GM23338 (cell line): Measurements from ENCODE around the gene IARS2. TPM values are rescaled to one million over a fixed set of nuclear protein-coding genes. Genes with fewer than 3 reads are reported as not detected.
A peak's percentile ranks its signal among the peaks of the same experiment; 100 is the strongest.

Experiments used
- ATAC-seq: fragments of 200-7000 bp; cut with Tn5 transposase; 3 replicates; pipeline ENCODE4 v1.9.1; 2020
- DNase-seq: peaks from one replicate; pipeline ENCODE4 v3.0.0-alpha.2; 2015; ENCODE audit warnings: low spot score
- H2AFZ ChIP-seq: fragments of 200-600 bp; sonication (generic); 2 replicates; pipeline ENCODE4 v1.8.0; 2016; ENCODE audit warnings: antibody characterized with exemption, mild to moderate bottlenecking, moderate library complexity
- H3F3A ChIP-seq: fragments of 200-600 bp; sonication (generic); replicated peaks from 2 replicates; pipeline ENCODE4 v1.8.0; 2017; ENCODE audit warnings: antibody characterized with exemption, mixed run types, low read depth
- H3K27ac ChIP-seq: fragments of 200-600 bp; sonication (generic); 2 replicates; pipeline ENCODE4 v1.6.1; 2016; ENCODE audit warnings: low read depth
- H3K27me3 ChIP-seq: fragments of 200-600 bp; sonication (generic); 2 replicates; pipeline ENCODE4 v1.8.0; 2016; ENCODE audit warnings: mild to moderate bottlenecking, mixed run types, moderate library complexity; ENCODE audit not compliant: insufficient read depth
- H3K36me3 ChIP-seq: fragments of 200-600 bp; sonication (generic); 2 replicates; pipeline ENCODE4 v1.8.0; 2016; ENCODE audit warnings: mild to moderate bottlenecking; ENCODE audit not compliant: insufficient read depth
- H3K4me1 ChIP-seq: fragments of 200-600 bp; sonication (generic); 2 replicates; pipeline ENCODE4 v1.8.0; 2016; ENCODE audit warnings: mild to moderate bottlenecking, moderate library complexity; ENCODE audit not compliant: insufficient read depth
- H3K4me2 ChIP-seq: fragments of 200-600 bp; sonication (generic); 2 replicates; pipeline ENCODE4 v1.7.1; 2017; ENCODE audit warnings: mixed run types
- H3K4me3 ChIP-seq: fragments of 200-600 bp; sonication (generic); 2 replicates; pipeline ENCODE4 v1.6.1; 2016; ENCODE audit warnings: mixed run types
- H3K79me2 ChIP-seq: fragments of 200-600 bp; sonication (generic); replicated peaks from 2 replicates; pipeline ENCODE4 v1.8.0; 2017; ENCODE audit warnings: mild to moderate bottlenecking; ENCODE audit not compliant: insufficient read depth
- H3K9me2 ChIP-seq: fragments of 200-600 bp; sonication (generic); 2 replicates; pipeline ENCODE4 v1.8.0; 2017; ENCODE audit not compliant: insufficient read depth
- H4K20me1 ChIP-seq: fragments of 200-600 bp; sonication (generic); replicated peaks from 2 replicates; pipeline ENCODE4 v1.8.0; 2017; ENCODE audit warnings: mild to moderate bottlenecking; ENCODE audit not compliant: insufficient read depth
- H3K27ac Mint-ChIP-seq: 2 replicates; pipeline ENCODE4 v1.8.0; 2020; ENCODE audit warnings: inconsistent platforms, mild to moderate bottlenecking, moderate library complexity, mixed read lengths
- H3K27me3 Mint-ChIP-seq: 3 replicates; pipeline ENCODE4 v1.8.0; 2022; ENCODE audit warnings: low read depth, mild to moderate bottlenecking, moderate library complexity, mixed read lengths, inconsistent platforms; ENCODE audit not compliant: insufficient read depth, poor library complexity
- H3K36me3 Mint-ChIP-seq: 3 replicates; pipeline ENCODE4 v1.8.0; 2021; ENCODE audit warnings: low read depth, mild to moderate bottlenecking, inconsistent platforms, moderate library complexity, mixed read lengths
- H3K4me1 Mint-ChIP-seq: 3 replicates; pipeline ENCODE4 v1.8.0; 2020; ENCODE audit warnings: mild to moderate bottlenecking, inconsistent platforms, mixed read lengths
- H3K4me3 Mint-ChIP-seq: 3 replicates; pipeline ENCODE4 v1.8.0; 2021; ENCODE audit warnings: moderate library complexity, mild to moderate bottlenecking, inconsistent platforms, mixed read lengths
- H3K9me3 Mint-ChIP-seq: 3 replicates; pipeline ENCODE4 v1.8.0; 2020; ENCODE audit warnings: moderate library complexity, mild to moderate bottlenecking, inconsistent platforms, mixed read lengths
- CREB1 ChIP-seq: fragments of 250-450 bp; sonication (Bioruptor Pico); IDR thresholded peaks from 2 replicates; pipeline ENCODE4 v1.5.0; 2020; ENCODE audit warnings: low read depth, mild to moderate bottlenecking, moderate library complexity
- CTCF ChIP-seq, 2 experiments: fragments of 200-600 bp in 1 of 2; sonication (generic) in 1 of 2; conservative IDR thresholded peaks; 2 replicates each; pipeline versions ENCODE4 v1.5.1 to v1.6.1; 2016 to 2017; ENCODE audit warnings: antibody characterized with exemption in 2 of 2, low read depth in 2 of 2, mild to moderate bottlenecking in 2 of 2, moderate library complexity in 1 of 2
- ETS1 ChIP-seq: IDR thresholded peaks from 2 replicates; pipeline ENCODE4 v1.6.1; 2016; ENCODE audit warnings: antibody characterized with exemption
- EZH2 ChIP-seq: fragments of 200-600 bp; sonication (generic); IDR thresholded peaks from one replicate; pipeline ENCODE4 v1.8.0; 2017; ENCODE audit warnings: antibody characterized with exemption, mild to moderate bottlenecking, low read depth; ENCODE audit not compliant: unreplicated experiment
- EZH2phosphoT487 ChIP-seq: fragments of 200-600 bp; sonication (generic); IDR thresholded peaks from one replicate; pipeline ENCODE4 v1.8.1; 2018; ENCODE audit warnings: antibody characterized with exemption; ENCODE audit not compliant: unreplicated experiment
- JUNB ChIP-seq: IDR thresholded peaks from one replicate; pipeline ENCODE4 v1.6.1; 2016; ENCODE audit warnings: antibody characterized with exemption; ENCODE audit not compliant: unreplicated experiment
- NANOG ChIP-seq: IDR thresholded peaks from 2 replicates; pipeline ENCODE4 v1.6.1; 2016; ENCODE audit warnings: antibody characterized with exemption, borderline replicate concordance
- POLR2AphosphoS5 ChIP-seq: IDR thresholded peaks from 2 replicates; pipeline ENCODE4 v1.6.1; 2016; ENCODE audit warnings: antibody characterized with exemption, low read depth
- STAT1 ChIP-seq: IDR thresholded peaks from one replicate; pipeline ENCODE4 v1.6.1; 2016; ENCODE audit warnings: antibody characterized with exemption; ENCODE audit not compliant: unreplicated experiment
- ZNF114 ChIP-seq: fragments of 250-450 bp; sonication (Bioruptor Pico); IDR thresholded peaks from 2 replicates; pipeline ENCODE4 v1.5.0; 2020; ENCODE audit warnings: mild to moderate bottlenecking, moderate library complexity
- ZNF331 ChIP-seq: fragments of 250-450 bp; sonication (Bioruptor Pico); IDR thresholded peaks from 2 replicates; pipeline ENCODE4 v1.5.0; 2020; ENCODE audit warnings: low read depth, mild to moderate bottlenecking, moderate library complexity
- polyA plus RNA-seq: library from polyadenylated mRNA; unstranded; fragments of >200 nt; fragmentation: Nextera tagmentation; extraction: Ambion mirVana; gene quantifications from 2 replicates; pipeline ENCODE4 v1.2.1, GENCODE V29; 2016
- total RNA-seq: library from RNA; depleted of rRNA; stranded (reverse); fragments of >200 nt; shearing (Covaris generic); gene quantifications from 2 replicates; pipeline ENCODE4 v1.2.3, GENCODE V29; 2014
- TF ChIP-seq, protein P1 (sequence below): fragments of 250-450 bp; sonication (Bioruptor Pico); IDR thresholded peaks from 2 replicates; pipeline ENCODE4 v1.5.0; 2020; ENCODE audit warnings: mild to moderate bottlenecking, moderate library complexity

IARS2 gene
- total and polyA plus RNA-seq, 2 experiments from 2014 or later = 33.3 to 75.6 TPM

DNA sequence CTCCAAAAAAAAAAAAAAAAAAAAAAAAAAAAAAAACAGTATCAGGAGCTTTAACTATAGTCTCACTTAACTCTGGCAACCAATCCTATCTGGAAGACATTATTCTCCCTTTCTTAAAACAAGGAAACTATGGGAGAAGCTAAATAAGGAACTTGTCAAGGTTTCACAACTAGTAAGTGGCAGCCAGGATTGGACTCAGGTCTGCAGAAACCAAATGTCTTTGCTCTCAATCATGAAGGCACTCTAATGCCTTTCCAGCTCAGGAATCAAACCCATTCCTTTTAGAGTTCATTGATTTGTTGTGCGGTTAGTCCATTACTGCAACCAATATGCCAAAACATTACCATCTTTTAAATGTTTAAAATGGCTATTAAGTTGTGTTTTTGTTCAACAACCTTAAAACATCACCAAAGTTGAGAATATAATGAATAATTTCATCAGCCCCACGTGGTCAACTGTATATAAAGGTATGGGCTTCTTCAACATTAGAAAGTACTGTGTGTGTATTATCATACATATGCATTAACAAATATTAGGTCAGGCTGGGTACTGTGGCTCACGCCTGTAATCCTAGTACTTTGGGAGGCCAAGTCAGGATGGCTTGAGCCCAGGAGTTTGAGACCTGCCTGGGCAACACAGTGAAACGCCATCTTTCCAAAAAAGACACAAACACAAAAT is 49.1 kb upstream of the IARS2 start (continued):
- TF ChIP-seq JUNB (no peak), ZNF331 (CRISPR knock-in tag) (no peak), EZH2 (no peak), ETS1 (no peak), CREB1 (CRISPR knock-in tag) (no peak), EZH2phosphoT487 (no peak), ZNF114 (CRISPR knock-in tag) (no peak)

DNA sequence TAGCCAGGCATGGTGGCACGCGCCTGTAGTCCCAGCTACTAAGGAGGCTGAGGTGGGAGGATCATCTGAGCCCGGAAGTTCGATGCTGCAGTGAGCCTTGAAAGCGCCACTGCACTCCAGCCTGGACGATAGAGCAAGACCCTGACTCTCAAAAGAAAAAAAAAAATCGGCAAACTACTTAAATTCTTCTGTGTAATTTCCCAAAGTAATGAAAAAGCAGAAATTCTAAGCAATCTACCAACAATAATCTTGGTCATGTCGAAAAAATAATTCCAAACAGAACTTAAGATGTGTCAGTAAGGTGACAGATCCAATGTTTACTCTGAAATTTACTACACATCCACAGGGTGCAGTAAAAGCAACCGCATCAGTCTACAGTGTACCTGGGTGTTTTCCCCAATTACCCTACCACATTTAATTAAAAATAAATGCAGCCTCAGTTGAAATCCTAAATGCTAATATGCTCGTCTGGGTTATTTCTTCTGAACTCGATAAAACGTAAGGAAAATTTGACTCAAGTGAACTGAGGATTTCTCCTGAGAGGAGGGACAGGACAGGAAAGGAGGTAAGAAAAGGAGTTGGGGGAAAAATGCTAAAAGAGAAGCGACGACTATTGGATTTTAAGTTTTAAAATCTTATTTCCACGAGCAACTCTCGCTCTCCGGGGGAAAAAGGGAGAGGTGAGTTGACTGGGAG is 48.4 kb upstream of the IARS2 start:
- DNase-seq = no peak
- no peaks in the 10 kb centered on the region for H3K9me3 Mint-ChIP-seq
- H3K27me3 Mint-ChIP-seq = peaks cover 11% of the 10 kb centered on the region
- peak overlapping the region; percentile 100 for H3K4me3 ChIP-seq
- no peaks in the 10 kb centered on the region for H3K9me2 ChIP-seq
- H3K79me2 ChIP-seq = peaks cover 55% of the 10 kb centered on the region
- peak overlapping the region; percentile 78 for H3K27ac ChIP-seq
- no peak for ATAC-seq
- no peaks in the 10 kb centered on the region for H3K36me3 ChIP-seq
- H3K27me3 ChIP-seq = no peaks in the 10 kb centered on the region
- H3F3A ChIP-seq = 0 out of 2 replicates have a peak, but pooled peaks cover 5% of the 10 kb centered on the region
- H3K27ac Mint-ChIP-seq = peak overlapping the region; percentile 94
- peaks cover 7% of the 10 kb centered on the region for H3K4me1 Mint-ChIP-seq
- H3K4me3 Mint-ChIP-seq = peak overlapping the region; percentile 98
- no peaks in the 10 kb centered on the region; the same call in 1 of the 2 replicates for H4K20me1 ChIP-seq
- H3K4me2 ChIP-seq = peak overlapping the region; percentile 97
- H3K36me3 Mint-ChIP-seq = peaks cover 20% of the 10 kb centered on the region
- H2AFZ ChIP-seq = peak overlapping the region; percentile 86
- H3K4me1 ChIP-seq = 0 out of 2 replicates have a peak, but pooled peaks cover 6% of the 10 kb centered on the region
- TF ChIP-seq CTCF (conservative IDR thresholded peaks at IDR 0.05; ENCODE audit: low read depth in 2 of 2) (no peak), EZH2 (no peak), POLR2AphosphoS5 (no peak), CREB1 (CRISPR knock-in tag) (no peak), JUNB (no peak), ZNF331 (CRISPR knock-in tag) (no peak), NANOG (no peak), EZH2phosphoT487 (no peak), ZNF114 (CRISPR knock-in tag) (no peak), ETS1 (no peak), STAT1 (no peak)
- TF ChIP-seq, protein P1, sequence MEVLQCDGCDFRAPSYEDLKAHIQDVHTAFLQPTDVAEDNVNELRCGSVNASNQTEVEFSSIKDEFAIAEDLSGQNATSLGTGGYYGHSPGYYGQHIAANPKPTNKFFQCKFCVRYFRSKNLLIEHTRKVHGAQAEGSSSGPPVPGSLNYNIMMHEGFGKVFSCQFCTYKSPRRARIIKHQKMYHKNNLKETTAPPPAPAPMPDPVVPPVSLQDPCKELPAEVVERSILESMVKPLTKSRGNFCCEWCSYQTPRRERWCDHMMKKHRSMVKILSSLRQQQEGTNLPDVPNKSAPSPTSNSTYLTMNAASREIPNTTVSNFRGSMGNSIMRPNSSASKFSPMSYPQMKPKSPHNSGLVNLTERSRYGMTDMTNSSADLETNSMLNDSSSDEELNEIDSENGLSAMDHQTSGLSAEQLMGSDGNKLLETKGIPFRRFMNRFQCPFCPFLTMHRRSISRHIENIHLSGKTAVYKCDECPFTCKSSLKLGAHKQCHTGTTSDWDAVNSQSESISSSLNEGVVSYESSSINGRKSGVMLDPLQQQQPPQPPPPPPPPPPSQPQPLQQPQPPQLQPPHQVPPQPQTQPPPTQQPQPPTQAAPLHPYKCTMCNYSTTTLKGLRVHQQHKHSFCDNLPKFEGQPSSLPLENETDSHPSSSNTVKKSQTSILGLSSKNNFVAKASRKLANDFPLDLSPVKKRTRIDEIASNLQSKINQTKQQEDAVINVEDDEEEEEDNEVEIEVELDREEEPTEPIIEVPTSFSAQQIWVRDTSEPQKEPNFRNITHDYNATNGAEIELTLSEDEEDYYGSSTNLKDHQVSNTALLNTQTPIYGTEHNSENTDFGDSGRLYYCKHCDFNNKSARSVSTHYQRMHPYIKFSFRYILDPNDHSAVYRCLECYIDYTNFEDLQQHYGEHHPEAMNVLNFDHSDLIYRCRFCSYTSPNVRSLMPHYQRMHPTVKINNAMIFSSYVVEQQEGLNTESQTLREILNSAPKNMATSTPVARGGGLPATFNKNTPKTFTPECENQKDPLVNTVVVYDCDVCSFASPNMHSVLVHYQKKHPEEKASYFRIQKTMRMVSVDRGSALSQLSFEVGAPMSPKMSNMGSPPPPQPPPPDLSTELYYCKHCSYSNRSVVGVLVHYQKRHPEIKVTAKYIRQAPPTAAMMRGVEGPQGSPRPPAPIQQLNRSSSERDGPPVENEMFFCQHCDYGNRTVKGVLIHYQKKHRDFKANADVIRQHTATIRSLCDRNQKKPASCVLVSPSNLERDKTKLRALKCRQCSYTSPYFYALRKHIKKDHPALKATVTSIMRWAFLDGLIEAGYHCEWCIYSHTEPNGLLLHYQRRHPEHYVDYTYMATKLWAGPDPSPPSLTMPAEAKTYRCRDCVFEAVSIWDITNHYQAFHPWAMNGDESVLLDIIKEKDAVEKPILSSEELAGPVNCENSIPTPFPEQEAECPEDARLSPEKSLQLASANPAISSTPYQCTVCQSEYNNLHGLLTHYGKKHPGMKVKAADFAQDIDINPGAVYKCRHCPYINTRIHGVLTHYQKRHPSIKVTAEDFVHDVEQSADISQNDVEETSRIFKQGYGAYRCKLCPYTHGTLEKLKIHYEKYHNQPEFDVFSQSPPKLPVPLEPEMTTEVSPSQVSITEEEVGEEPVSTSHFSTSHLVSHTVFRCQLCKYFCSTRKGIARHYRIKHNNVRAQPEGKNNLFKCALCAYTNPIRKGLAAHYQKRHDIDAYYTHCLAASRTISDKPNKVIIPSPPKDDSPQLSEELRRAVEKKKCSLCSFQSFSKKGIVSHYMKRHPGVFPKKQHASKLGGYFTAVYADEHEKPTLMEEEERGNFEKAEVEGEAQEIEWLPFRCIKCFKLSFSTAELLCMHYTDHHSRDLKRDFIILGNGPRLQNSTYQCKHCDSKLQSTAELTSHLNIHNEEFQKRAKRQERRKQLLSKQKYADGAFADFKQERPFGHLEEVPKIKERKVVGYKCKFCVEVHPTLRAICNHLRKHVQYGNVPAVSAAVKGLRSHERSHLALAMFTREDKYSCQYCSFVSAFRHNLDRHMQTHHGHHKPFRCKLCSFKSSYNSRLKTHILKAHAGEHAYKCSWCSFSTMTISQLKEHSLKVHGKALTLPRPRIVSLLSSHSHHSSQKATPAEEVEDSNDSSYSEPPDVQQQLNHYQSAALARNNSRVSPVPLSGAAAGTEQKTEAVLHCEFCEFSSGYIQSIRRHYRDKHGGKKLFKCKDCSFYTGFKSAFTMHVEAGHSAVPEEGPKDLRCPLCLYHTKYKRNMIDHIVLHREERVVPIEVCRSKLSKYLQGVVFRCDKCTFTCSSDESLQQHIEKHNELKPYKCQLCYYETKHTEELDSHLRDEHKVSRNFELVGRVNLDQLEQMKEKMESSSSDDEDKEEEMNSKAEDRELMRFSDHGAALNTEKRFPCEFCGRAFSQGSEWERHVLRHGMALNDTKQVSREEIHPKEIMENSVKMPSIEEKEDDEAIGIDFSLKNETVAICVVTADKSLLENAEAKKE = no peak
